Activated CD8-positive, alpha-beta T cell treated with anti-CD3 and anti-CD28 coated beads for 36 hours (primary cell): ENCODE results near the gene PSMA1. TPM values are rescaled to one million over a fixed set of nuclear protein-coding genes. Genes with fewer than 3 reads are reported as not detected.
"Not testable (repeated sequence)": the region's sequence is repeated elsewhere in the genome, so short reads cannot be mapped to it uniquely, and the experiment has no call there.

Source experiments
- ATAC-seq: fragments of 200-7000 bp; cut with Tn5 transposase; one replicate; pipeline ENCODE4 v1.10.0; 2021; ENCODE audit warnings: mild to moderate bottlenecking, moderate library complexity
- CTCF ChIA-PET: fragments of 350-600 bp; sonication (Branson Sonifier 250); formaldehyde crosslinking; loops from one replicate; lab custom pipeline; 2021; ENCODE audit warnings: antibody characterized with exemption; lab: Charles Lee
- POLR2A ChIA-PET: fragments of 350-600 bp; sonication (Branson Sonifier 250); formaldehyde crosslinking; loops from one replicate; lab custom pipeline; 2021; ENCODE audit warnings: antibody characterized with exemption; lab: Charles Lee
- DNase-seq: peaks from one replicate; pipeline ENCODE4 v3.0.0-alpha.2; 2020
- H3K27ac Mint-ChIP-seq: one replicate; pipeline ENCODE4 v1.8.0; 2021; ENCODE audit warnings: mild to moderate bottlenecking, mixed read lengths
- H3K27me3 Mint-ChIP-seq: one replicate; pipeline ENCODE4 v1.8.0; 2021; ENCODE audit warnings: mixed read lengths
- H3K36me3 Mint-ChIP-seq: one replicate; pipeline ENCODE4 v1.8.0; 2021; ENCODE audit warnings: low read depth, mixed read lengths
- H3K4me1 Mint-ChIP-seq: one replicate; pipeline ENCODE4 v1.8.0; 2021; ENCODE audit warnings: low read depth, mixed read lengths
- H3K4me3 Mint-ChIP-seq: one replicate; pipeline ENCODE4 v1.8.0; 2021; ENCODE audit warnings: mild to moderate bottlenecking, moderate library complexity, mixed read lengths
- H3K9me3 Mint-ChIP-seq: one replicate; pipeline ENCODE4 v1.8.0; 2021; ENCODE audit warnings: mixed read lengths
- CTCF ChIP-seq: fragments of 200-600 bp; IDR thresholded peaks from one replicate; pipeline ENCODE4 v1.8.0; 2022; ENCODE audit warnings: antibody characterized with exemption, mild to moderate bottlenecking
- intact Hi-C: fragments of 100-400 bp; cut with micrococcal nuclease; formaldehyde crosslinking; loops from one replicate; pipeline ENCODE4 v1.10.0; 2022
- total RNA-seq, 2 experiments: library from RNA; stranded (reverse); gene quantifications; one replicate each; pipeline ENCODE4 v1.2.3, GENCODE V29; 2021

Gene PSMA1
- total RNA-seq, result 100 to 1,000 TPM; 329 to 338 TPM

- peak within 1 kb of the TSS; percentile 93 for H3K4me3 Mint-ChIP-seq
Observed at GRCh38 chr11:14519917-14520746, at the start of gene PSMA1. Gene PSMA1, minus strand, starts transcription at chr11:14520386. Its CDS starts 87 bp downstream, at chr11:14520299.

GRCh38 chr11:14569516-14569915 is 49.3 kb upstream of the PSMA1 start:
- Mint-ChIP-seq H3K4me1 (peaks cover 28% of the 10 kb centered on the region), H3K27ac (peak overlapping the region; percentile 28), H3K9me3 (peaks cover 42% of the 10 kb centered on the region), H3K36me3 (peaks cover 94% of the 10 kb centered on the region)
- CTCF ChIA-PET, ATAC-seq, intact Hi-C loops, H3K27me3 Mint-ChIP-seq, H3K4me3 Mint-ChIP-seq: not testable (repeated sequence)
- POLR2A ChIA-PET, result interaction anchor here (0.9 kb wide), 1 partner anchor 12 kb away, joined by 3 read pairs; no protein-coding TSS in a partner anchor
- DNase-seq, result peak; percentile 8

More at GRCh38 chr11:14519917-14520746, at the start of gene PSMA1:
- intact Hi-C loops, result loop anchor here (2.0 to 5.0 kb wide), 3 partner anchors 21 to 387 kb away; partner anchors contain the start of genes COPB1 and CYP2R1
- DNase-seq, result peak; percentile 99
- Mint-ChIP-seq H3K27me3 (no peaks in the 10 kb centered on the region), H3K4me1 (peaks cover 26% of the 10 kb centered on the region), H3K27ac (peak within 1 kb of the TSS; percentile 97), H3K9me3 (no peaks in the 10 kb centered on the region), H3K36me3 (peaks cover 35% of the 10 kb centered on the region)
- POLR2A ChIA-PET, result interaction anchor here (0.7 to 2.4 kb wide), 24 partner anchors 10 to 386 kb away, joined by 3 to 26 read pairs (median 4); partner anchors contain the start of genes COPB1, CYP2R1 and PDE3B
- TF ChIP-seq CTCF, result no peak
- CTCF ChIA-PET, result interaction anchor here (0.7 to 1.5 kb wide), 8 partner anchors 23 to 388 kb away, joined by 3 to 6 read pairs (median 4); no protein-coding TSS in a partner anchor
- peak; percentile 89 for ATAC-seq

DNA sequence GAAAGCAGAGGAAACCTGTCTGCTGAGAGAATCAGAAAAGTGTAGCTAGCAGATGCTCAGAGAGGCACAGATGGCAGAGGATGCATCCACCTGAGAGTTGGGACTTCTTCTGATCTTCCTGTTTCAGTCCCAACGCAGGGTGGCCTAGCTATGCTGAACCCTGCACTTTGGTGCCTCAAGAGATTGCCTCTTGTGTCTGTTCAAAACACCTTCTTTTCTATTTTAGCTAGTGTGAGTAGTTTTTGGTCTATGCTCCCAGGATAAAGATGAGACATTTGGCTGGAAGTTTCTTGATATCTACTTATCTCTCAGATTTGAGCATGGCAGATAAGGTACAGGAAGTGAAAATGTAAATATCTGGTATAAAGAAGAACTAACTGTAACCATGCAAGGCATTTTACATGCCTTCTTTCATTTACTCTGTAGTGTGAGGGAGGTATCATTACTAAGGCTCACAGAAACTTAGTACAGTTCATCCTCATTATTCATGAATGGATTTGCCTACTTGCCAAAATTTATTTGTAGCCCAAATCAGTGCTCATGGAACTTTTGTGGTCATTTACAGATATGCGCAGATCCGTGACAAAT is 47.0 kb upstream of the PSMA1 start:
- H3K4me1 Mint-ChIP-seq, result peaks cover 28% of the 10 kb centered on the region
- ATAC-seq, result no peak
- no peak overlapping the region for H3K4me3 Mint-ChIP-seq
- H3K9me3 Mint-ChIP-seq, result peaks cover 26% of the 10 kb centered on the region
- intact Hi-C loops, result no loop called here
- ChIA-PET POLR2A (interaction anchor here (0.8 kb wide), 2 partner anchors 11 to 68 kb away, joined by 3 read pairs; partner anchors contain the start of gene COPB1), CTCF (interaction anchor here (1.3 kb wide), 2 partner anchors 9 to 21 kb away, joined by 3 to 4 read pairs; no protein-coding TSS in a partner anchor)
- no peak for TF ChIP-seq CTCF
- no peaks in the 10 kb centered on the region for H3K27me3 Mint-ChIP-seq
- peaks cover 86% of the 10 kb centered on the region for H3K36me3 Mint-ChIP-seq
- H3K27ac Mint-ChIP-seq, result no peak overlapping the region
- DNase-seq, result no peak

DNA sequence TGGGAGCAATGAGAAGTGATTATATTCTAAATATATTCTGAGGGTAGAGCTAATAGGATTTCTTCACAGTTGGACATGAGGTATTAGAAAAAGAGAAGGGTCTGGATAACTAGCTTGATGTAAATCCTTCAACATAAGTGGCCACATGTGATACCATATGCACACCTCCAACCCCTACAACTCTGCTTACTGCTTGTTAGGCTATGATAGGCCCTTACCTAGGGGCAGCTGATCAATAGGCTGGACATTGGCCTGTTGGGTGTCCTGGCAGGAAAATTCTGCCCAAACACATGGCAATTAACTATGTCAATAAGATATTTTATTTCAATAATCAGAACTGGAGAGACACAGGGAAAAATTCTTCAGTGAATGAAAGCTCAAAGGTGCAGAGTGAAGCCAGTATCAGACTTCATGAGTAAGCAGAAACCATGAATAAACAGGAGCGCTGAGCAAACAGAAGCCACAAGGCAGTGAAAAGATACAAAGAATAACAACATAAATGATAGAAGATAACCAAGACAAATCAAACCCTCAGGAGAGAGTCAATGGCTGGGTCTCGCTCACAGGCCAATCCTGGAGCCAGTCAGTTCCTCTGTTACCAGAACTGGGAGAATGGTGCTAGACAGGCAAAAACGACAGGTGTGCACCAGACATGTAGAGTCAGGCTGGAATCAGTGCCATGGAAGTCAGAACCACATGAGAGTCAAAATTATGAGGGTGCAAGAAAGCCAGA is 46.3 kb upstream of the PSMA1 start:
- ATAC-seq (no peak), DNase-seq (no peak)
- ChIA-PET POLR2A (interaction anchor here (0.8 kb wide), 2 partner anchors 12 to 34 kb away, joined by 3 to 4 read pairs; no protein-coding TSS in a partner anchor), CTCF (interaction anchor here (1.3 to 2.2 kb wide), 3 partner anchors 10 to 20 kb away, joined by 3 to 6 read pairs (median 3); no protein-coding TSS in a partner anchor)
- H3K27me3 Mint-ChIP-seq, result no peaks in the 10 kb centered on the region
- peaks cover 21% of the 10 kb centered on the region for H3K9me3 Mint-ChIP-seq
- peaks cover 27% of the 10 kb centered on the region for H3K4me1 Mint-ChIP-seq
- no peak for TF ChIP-seq CTCF
- H3K36me3 Mint-ChIP-seq, result peaks cover 84% of the 10 kb centered on the region
- intact Hi-C loops, result no loop called here
- no peak overlapping the region for H3K4me3 Mint-ChIP-seq
- H3K27ac Mint-ChIP-seq, result no peak overlapping the region

DNA sequence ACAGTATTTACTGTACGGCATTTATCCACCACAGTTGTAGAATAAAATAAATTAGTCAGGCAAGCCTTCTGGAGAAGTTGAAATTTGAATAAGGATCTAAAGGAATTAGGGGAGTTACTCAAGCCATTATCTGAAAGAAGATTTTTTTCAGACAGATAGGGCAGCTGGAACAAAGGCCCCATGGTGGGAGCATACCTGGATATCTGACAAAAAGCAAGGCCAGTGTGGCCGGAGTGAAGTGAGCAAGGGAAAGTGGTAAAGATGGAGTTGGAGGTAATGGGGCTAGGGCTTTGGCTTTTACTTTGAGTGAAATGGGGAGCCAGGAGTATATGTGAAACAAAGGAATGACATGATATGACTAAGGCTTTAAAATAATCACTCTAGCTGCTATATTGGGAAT is 45.7 kb upstream of the PSMA1 start:
- H3K27ac Mint-ChIP-seq, result no peak overlapping the region
- H3K36me3 Mint-ChIP-seq, result peaks cover 81% of the 10 kb centered on the region
- ATAC-seq, result no peak
- intact Hi-C loops, result no loop called here
- H3K9me3 Mint-ChIP-seq, result peaks cover 17% of the 10 kb centered on the region
- no peak overlapping the region for H3K4me3 Mint-ChIP-seq
- ChIA-PET POLR2A (interaction anchor here (0.7 to 0.8 kb wide), 2 partner anchors 27 to 33 kb away, joined by 3 to 4 read pairs; no protein-coding TSS in a partner anchor), CTCF (interaction anchor here (1.0 to 2.2 kb wide), 5 partner anchors 10 to 341 kb away, joined by 3 to 6 read pairs (median 3); no protein-coding TSS in a partner anchor)
- TF ChIP-seq CTCF, result no peak
- no peak for DNase-seq
- no peaks in the 10 kb centered on the region for H3K27me3 Mint-ChIP-seq
- peaks cover 31% of the 10 kb centered on the region for H3K4me1 Mint-ChIP-seq
